ENCODE data around the gene DLG2.
"Not testable (repeated sequence)": the region's sequence is repeated elsewhere in the genome, so short reads cannot be mapped to it uniquely, and the experiment has no call there.

The DLG2 gene

GRCh38 chr11:83601201-83601913, 2025.8 kb downstream of the DLG2 start:
- Histone ChIP-seq H3K4me3 (no peak overlapping the region), H3K27ac (peak overlapping the region in 1 of 21 experiments; percentile 29)

GRCh38 chr11:83600661-83601060, 2026.5 kb downstream of the DLG2 start:
- H3K27ac ChIP-seq: no peak overlapping the region
- no peak overlapping the region for H3K4me3 ChIP-seq

GRCh38 chr11:83599066-83599465, 2028.1 kb downstream of the DLG2 start:
- Histone ChIP-seq H3K27ac (peak overlapping the region in 2 of 21 experiments; percentile 23 to 26), H3K4me3 (no peak overlapping the region)

- H3K4me3 ChIP-seq, H3K27ac ChIP-seq: not testable (repeated sequence)
Measured at GRCh38 chr11:83587797-83588196, 2039.3 kb downstream of the DLG2 start.

GRCh38 chr11:83583757-83584366, 2043.3 kb downstream of the DLG2 start:
- H3K27ac ChIP-seq: peak overlapping the region in 1 of 21 experiments; percentile 11
- no peak overlapping the region for H3K4me3 ChIP-seq

GRCh38 chr11:83574519-83574918, 2052.6 kb downstream of the DLG2 start:
- no peak overlapping the region for H3K27ac ChIP-seq
- no peak overlapping the region for H3K4me3 ChIP-seq

- Histone ChIP-seq H3K4me3 (no peak overlapping the region), H3K27ac (no peak overlapping the region)
Measured at GRCh38 chr11:83572581-83573496, 2054.3 kb downstream of the DLG2 start.

GRCh38 chr11:83571302-83571701, 2055.8 kb downstream of the DLG2 start:
- H3K4me3 ChIP-seq: no peak overlapping the region
- H3K27ac ChIP-seq: no peak overlapping the region

GRCh38 chr11:83569134-83569805, 2057.9 kb downstream of the DLG2 start:
- Histone ChIP-seq H3K27ac (no peak overlapping the region), H3K4me3 (no peak overlapping the region)

- Histone ChIP-seq H3K4me3 (no peak overlapping the region), H3K27ac (no peak overlapping the region)
Measured at GRCh38 chr11:83568516-83568915, 2058.6 kb downstream of the DLG2 start.

- no peak overlapping the region for H3K27ac ChIP-seq
Measured at GRCh38 chr11:83566950-83567349, 2060.2 kb downstream of the DLG2 start.

GRCh38 chr11:83564870-83565269, 2062.3 kb downstream of the DLG2 start:
- H3K27ac ChIP-seq: no peak overlapping the region
- no peak overlapping the region for H3K4me3 ChIP-seq

More at GRCh38 chr11:83566950-83567349, 2060.2 kb downstream of the DLG2 start:
- H3K4me3 ChIP-seq: no peak overlapping the region

- H3K27ac ChIP-seq: no peak overlapping the region
Measured at GRCh38 chr11:83558281-83558680, 2068.9 kb downstream of the DLG2 start.

GRCh38 chr11:83557653-83558052, 2069.5 kb downstream of the DLG2 start:
- Histone ChIP-seq H3K4me3 (no peak overlapping the region), H3K27ac (no peak overlapping the region)

More at GRCh38 chr11:83558281-83558680, 2068.9 kb downstream of the DLG2 start:
- H3K4me3 ChIP-seq: no peak overlapping the region

GRCh38 chr11:83554876-83555275, 2072.3 kb downstream of the DLG2 start:
- Histone ChIP-seq H3K4me3 (no peak overlapping the region), H3K27ac (no peak overlapping the region)

GRCh38 chr11:83549984-83550667, 2077.0 kb downstream of the DLG2 start:
- Histone ChIP-seq H3K27ac (no peak overlapping the region), H3K4me3 (no peak overlapping the region)

GRCh38 chr11:83546368-83546767, 2080.8 kb downstream of the DLG2 start:
- no peak overlapping the region for H3K4me3 ChIP-seq
- H3K27ac ChIP-seq: no peak overlapping the region

- Histone ChIP-seq H3K27ac (no peak overlapping the region), H3K4me3 (no peak overlapping the region)
Measured at GRCh38 chr11:83545494-83546260, 2081.5 kb downstream of the DLG2 start.

- no peak overlapping the region for H3K4me3 ChIP-seq
- no peak overlapping the region for H3K27ac ChIP-seq
Measured at GRCh38 chr11:83544846-83545245, 2082.3 kb downstream of the DLG2 start.

Measured in skin epidermis (tissue), 12 donors.